Spleen (tissue), 7 donors: ENCODE results near the gene ESR2.

Source experiments
- POLR2A ChIP-seq, 3 donors: fragments of 450-650 bp; IDR thresholded peaks; one replicate each; pipeline ENCODE4 v1.5.1; 2017; ENCODE audit warnings: antibody characterized with exemption in 3 of 3, mild to moderate bottlenecking in 1 of 3
- POLR2AphosphoS5 ChIP-seq, 3 donors: sonication (generic); formaldehyde crosslinking; IDR thresholded peaks; one replicate each; pipeline ENCODE4 v1.5.1; 2017; ENCODE audit warnings: antibody characterized with exemption in 3 of 3
- TF ChIP-seq, protein P1 (sequence below), 11 experiments: fragments of 200-600 bp in 7 of 11; fragments of 450-650 bp in 4 of 11; sonication (generic) in 4 of 11; IDR thresholded peaks in 8 of 11; conservative IDR thresholded peaks in 3 of 11; 1 replicate in 7 of 11; 2 replicates in 4 of 11; pipeline versions ENCODE4 v1.4.0 to v1.8.0; 2016 to 2021; ENCODE audit warnings: antibody characterized with exemption in 11 of 11, inconsistent platforms in 4 of 11, mild to moderate bottlenecking in 1 of 11
- donor health status: DM: no; HTN: no; CAD: no; lungs with moderate emphysema.
- donor health status: DM: no; HTN: no; CAD: no.
- donor health status: DM: no; HTN: no; CAD: no.

- TF ChIP-seq, protein P1, sequence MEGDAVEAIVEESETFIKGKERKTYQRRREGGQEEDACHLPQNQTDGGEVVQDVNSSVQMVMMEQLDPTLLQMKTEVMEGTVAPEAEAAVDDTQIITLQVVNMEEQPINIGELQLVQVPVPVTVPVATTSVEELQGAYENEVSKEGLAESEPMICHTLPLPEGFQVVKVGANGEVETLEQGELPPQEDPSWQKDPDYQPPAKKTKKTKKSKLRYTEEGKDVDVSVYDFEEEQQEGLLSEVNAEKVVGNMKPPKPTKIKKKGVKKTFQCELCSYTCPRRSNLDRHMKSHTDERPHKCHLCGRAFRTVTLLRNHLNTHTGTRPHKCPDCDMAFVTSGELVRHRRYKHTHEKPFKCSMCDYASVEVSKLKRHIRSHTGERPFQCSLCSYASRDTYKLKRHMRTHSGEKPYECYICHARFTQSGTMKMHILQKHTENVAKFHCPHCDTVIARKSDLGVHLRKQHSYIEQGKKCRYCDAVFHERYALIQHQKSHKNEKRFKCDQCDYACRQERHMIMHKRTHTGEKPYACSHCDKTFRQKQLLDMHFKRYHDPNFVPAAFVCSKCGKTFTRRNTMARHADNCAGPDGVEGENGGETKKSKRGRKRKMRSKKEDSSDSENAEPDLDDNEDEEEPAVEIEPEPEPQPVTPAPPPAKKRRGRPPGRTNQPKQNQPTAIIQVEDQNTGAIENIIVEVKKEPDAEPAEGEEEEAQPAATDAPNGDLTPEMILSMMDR (IDR thresholded peaks at IDR 0.05 in 8 of 11, conservative IDR thresholded peaks at IDR 0.05 in 3 of 11), result no peak
- TF ChIP-seq POLR2A (IDR thresholded peaks at IDR 0.05), result no peak
- no peak for TF ChIP-seq POLR2AphosphoS5 (IDR thresholded peaks at IDR 0.05)
Observed at GRCh38 chr14:64125270-64125669, 168.9 kb downstream of the ESR2 start.
